Measurements from ENCODE around the gene DIP2A. TPM values are rescaled to one million over a fixed set of nuclear protein-coding genes. Genes with fewer than 3 reads are reported as not detected.

The DIP2A gene
- total RNA-seq, 2 donors from 2014 or later, result 51.0 to 52.2 TPM

DNA sequence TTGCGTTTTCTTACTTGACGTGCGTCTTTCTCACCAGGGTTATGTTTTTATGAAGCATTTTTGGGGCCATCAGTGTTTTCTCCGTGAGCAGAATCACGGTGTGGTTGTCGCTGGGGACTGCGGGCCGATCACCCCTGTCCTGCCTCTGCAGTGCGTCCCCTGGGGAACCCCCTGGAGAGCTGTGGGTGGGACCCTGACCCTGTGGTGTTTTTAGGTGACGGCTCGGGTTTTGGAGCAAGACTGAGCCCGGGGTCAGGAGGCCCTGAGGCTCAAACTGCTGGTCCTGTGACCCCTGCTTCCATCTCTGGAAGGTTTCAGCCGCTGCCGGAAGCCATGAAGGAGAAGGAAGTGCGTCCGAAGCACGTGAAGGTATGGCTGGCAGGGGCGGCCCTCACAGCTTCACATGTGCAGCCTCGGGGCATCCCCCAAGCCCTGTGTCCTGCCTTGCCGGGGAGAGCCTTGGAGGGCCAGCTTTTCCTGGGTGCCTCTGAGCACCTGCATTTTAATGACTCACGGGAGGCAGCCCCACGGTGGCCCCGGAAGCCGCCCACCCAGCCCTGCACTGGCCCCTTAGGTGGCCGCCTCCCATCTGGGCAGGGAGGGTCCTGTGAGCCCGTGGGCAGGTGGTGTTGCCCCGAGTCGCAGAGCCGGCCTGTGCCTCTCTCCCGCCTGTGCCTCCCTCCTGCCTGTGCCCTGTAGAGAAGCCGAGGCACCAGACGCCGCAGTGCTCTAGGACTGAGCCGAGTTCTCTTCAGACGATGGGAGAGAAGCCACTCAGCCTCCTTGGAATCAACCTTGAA lies 36.7 kb upstream of the DIP2A start:
- Histone ChIP-seq H3K9ac (ENCODE audit: extremely low read depth, low read length, poor library complexity, severe bottlenecking) (no peak overlapping the region), H3K27ac (ENCODE audit: low read depth, low read length) (peak overlapping the region; percentile 24), H3K4me3 (ENCODE audit: low read length) (no peak overlapping the region), H3K27me3 (ENCODE audit: control insufficient read depth, insufficient read depth, low read length, poor library complexity, severe bottlenecking) (no peaks in the 10 kb centered on the region), H3K4me1 (ENCODE audit: control insufficient read depth, insufficient read depth, low read length) (no peaks in the 10 kb centered on the region), H3K9me3 (ENCODE audit: control insufficient read depth, low read length) (no peaks in the 10 kb centered on the region), H3K36me3 (ENCODE audit: control insufficient read depth, insufficient read depth, low read length) (peaks cover 55% of the 10 kb centered on the region)
- 93 to 94% methylated on average over 14 to 35 of the region's 35 CpGs for WGBS, 2 experiments (ENCODE audit: insufficient coverage in 1 of 2, insufficient read length in 1 of 2)
- Mint-ChIP-seq H3K27me3 (ENCODE audit: insufficient read depth) (no peaks in the 10 kb centered on the region), H3K4me3 (no peak overlapping the region), H3K27ac (peak overlapping the region; percentile 48), H3K9me3 (no peaks in the 10 kb centered on the region), H3K36me3 (ENCODE audit: low read depth) (peaks cover 48% of the 10 kb centered on the region), H3K4me1 (no peaks in the 10 kb centered on the region)
- DNase-seq, result no peak
- TF ChIP-seq, protein P1, sequence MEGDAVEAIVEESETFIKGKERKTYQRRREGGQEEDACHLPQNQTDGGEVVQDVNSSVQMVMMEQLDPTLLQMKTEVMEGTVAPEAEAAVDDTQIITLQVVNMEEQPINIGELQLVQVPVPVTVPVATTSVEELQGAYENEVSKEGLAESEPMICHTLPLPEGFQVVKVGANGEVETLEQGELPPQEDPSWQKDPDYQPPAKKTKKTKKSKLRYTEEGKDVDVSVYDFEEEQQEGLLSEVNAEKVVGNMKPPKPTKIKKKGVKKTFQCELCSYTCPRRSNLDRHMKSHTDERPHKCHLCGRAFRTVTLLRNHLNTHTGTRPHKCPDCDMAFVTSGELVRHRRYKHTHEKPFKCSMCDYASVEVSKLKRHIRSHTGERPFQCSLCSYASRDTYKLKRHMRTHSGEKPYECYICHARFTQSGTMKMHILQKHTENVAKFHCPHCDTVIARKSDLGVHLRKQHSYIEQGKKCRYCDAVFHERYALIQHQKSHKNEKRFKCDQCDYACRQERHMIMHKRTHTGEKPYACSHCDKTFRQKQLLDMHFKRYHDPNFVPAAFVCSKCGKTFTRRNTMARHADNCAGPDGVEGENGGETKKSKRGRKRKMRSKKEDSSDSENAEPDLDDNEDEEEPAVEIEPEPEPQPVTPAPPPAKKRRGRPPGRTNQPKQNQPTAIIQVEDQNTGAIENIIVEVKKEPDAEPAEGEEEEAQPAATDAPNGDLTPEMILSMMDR (conservative IDR thresholded peaks at IDR 0.05), result no peak

DNA sequence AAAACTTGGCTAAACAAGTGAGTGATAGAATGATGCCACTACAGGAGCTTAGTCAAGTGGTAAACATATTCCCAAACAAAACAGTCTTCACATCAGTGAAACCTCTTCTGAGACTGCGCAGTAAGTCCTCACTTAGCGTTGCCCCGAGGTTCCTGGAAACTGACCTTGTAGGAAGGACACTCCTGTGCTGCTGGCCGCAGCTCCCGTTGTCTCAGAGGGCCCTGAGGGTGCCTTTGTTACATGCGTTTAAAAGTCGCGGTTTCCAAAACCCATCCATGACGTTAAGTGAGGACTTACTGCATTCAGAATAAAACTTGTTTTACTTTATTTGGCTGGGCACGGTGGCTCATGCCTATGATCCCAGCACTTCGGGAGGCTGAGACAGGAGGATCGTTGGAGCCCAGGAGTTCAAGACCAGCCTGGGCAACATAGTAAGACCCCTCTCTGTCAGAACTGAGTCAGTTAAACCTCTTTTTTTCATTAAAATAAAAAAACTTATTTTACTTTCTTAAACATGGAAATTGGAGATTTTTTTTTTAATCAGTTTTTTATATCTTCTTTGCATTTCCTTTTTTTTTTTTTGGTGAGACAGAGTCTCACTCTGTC lies 36.0 kb upstream of the DIP2A start:
- Mint-ChIP-seq H3K36me3 (ENCODE audit: low read depth) (peaks cover 50% of the 10 kb centered on the region), H3K27me3 (ENCODE audit: insufficient read depth) (no peaks in the 10 kb centered on the region), H3K9me3 (no peaks in the 10 kb centered on the region), H3K4me3 (no peak overlapping the region), H3K4me1 (no peaks in the 10 kb centered on the region), H3K27ac (no peak overlapping the region)
- Histone ChIP-seq H3K27me3 (ENCODE audit: control insufficient read depth, insufficient read depth, low read length, poor library complexity, severe bottlenecking) (no peaks in the 10 kb centered on the region), H3K27ac (ENCODE audit: low read depth, low read length) (no peak overlapping the region), H3K9me3 (ENCODE audit: control insufficient read depth, low read length) (no peaks in the 10 kb centered on the region), H3K36me3 (ENCODE audit: control insufficient read depth, insufficient read depth, low read length) (peaks cover 51% of the 10 kb centered on the region), H3K4me1 (ENCODE audit: control insufficient read depth, insufficient read depth, low read length) (no peaks in the 10 kb centered on the region), H3K9ac (ENCODE audit: extremely low read depth, low read length, poor library complexity, severe bottlenecking) (no peak overlapping the region), H3K4me3 (ENCODE audit: low read length) (no peak overlapping the region)
- 93 to 94% methylated on average over 10 to 12 of the region's 12 CpGs for WGBS, 2 experiments (ENCODE audit: insufficient coverage in 1 of 2, insufficient read length in 1 of 2)
- DNase-seq, result no peak
- TF ChIP-seq, protein P1 (conservative IDR thresholded peaks at IDR 0.05), result no peak

DNA sequence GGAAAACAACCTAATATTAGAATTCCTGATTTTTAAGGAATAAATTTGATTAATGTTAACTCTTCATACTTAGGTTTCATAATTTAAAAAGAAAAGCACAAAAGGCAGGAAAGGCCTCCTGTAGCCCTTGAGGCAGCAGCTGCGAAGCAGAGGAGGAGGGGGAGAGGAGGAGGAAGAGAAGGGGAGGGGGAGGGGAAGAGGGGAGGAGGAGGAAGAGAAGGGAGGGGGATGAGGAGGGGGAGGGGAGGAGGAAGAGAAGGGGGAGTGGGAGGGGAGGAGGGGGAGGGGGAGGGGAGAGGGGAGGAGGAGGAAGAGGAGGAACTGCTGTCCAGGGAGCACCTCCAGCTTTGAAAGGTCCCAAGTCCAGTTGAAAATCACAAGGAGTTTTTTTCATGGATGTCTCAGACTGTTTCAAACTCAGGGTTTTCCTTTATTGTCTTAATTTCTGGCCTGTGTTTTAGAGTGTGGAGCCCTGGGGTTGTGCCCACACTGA lies 35.1 kb upstream of the DIP2A start:
- no peak overlapping the region for H3K4me3 Mint-ChIP-seq
- Histone ChIP-seq H3K4me3 (ENCODE audit: low read length) (no peak overlapping the region), H3K27me3 (ENCODE audit: control insufficient read depth, insufficient read depth, low read length, poor library complexity, severe bottlenecking) (no peaks in the 10 kb centered on the region), H3K4me1 (ENCODE audit: control insufficient read depth, insufficient read depth, low read length) (no peaks in the 10 kb centered on the region), H3K9ac (ENCODE audit: extremely low read depth, low read length, poor library complexity, severe bottlenecking) (no peak overlapping the region), H3K36me3 (ENCODE audit: control insufficient read depth, insufficient read depth, low read length) (peaks cover 47% of the 10 kb centered on the region), H3K27ac (ENCODE audit: low read depth, low read length) (peak overlapping the region; percentile 53), H3K9me3 (ENCODE audit: control insufficient read depth, low read length) (no peaks in the 10 kb centered on the region)
- no CpG with 5 or more reads among the region's 1 CpG for WGBS, 2 experiments (ENCODE audit: insufficient coverage in 1 of 2, insufficient read length in 1 of 2)
- TF ChIP-seq, protein P1 (conservative IDR thresholded peaks at IDR 0.05), result no peak
- no peaks in the 10 kb centered on the region for H3K4me1 Mint-ChIP-seq
- DNase-seq, result no peak
- peaks cover 41% of the 10 kb centered on the region for H3K36me3 Mint-ChIP-seq (ENCODE audit: low read depth)
- no peaks in the 10 kb centered on the region for H3K27me3 Mint-ChIP-seq (ENCODE audit: insufficient read depth)
- no peak overlapping the region for H3K27ac Mint-ChIP-seq
- H3K9me3 Mint-ChIP-seq, result no peaks in the 10 kb centered on the region

All from endodermal cell (in vitro differentiated cells).